Activated CD8-positive, alpha-beta memory T cell treated with anti-CD3 and anti-CD28 coated beads, Interleukin-2, amount 50 U/mL, for 1 hour (primary cell): ENCODE results near the gene DMRTA1.
"Not testable (repeated sequence)": the region's sequence is repeated elsewhere in the genome, so short reads cannot be mapped to it uniquely, and the experiment has no call there.

Source experiments
- DNase-seq: peaks from one replicate; pipeline ENCODE4 v3.0.0-alpha.2; 2020; ENCODE audit errors: extremely low read depth

Gene DMRTA1

GRCh38 chr9:22463205-22463604, 16.6 kb downstream of the DMRTA1 start:
- DNase-seq, result no peak

- DNase-seq, result no peak
Observed at GRCh38 chr9:22469928-22470544, 23.4 kb downstream of the DMRTA1 start.

- DNase-seq, result no peak
Observed at GRCh38 chr9:22481566-22481965, 34.9 kb downstream of the DMRTA1 start.

- no peak for DNase-seq
Observed at GRCh38 chr9:22483528-22484070, 37.0 kb downstream of the DMRTA1 start.

GRCh38 chr9:22496197-22496596, 49.6 kb downstream of the DMRTA1 start:
- DNase-seq, result not testable (repeated sequence)
